H1 (cell line): ENCODE data around the gene MAPKAPK2. TPM values are rescaled to one million over a fixed set of nuclear protein-coding genes. Genes with fewer than 3 reads are reported as not detected.

Experiments
- CHD1 ChIP-seq: IDR thresholded peaks from 2 replicates; pipeline ENCODE4 v1.6.1; 2012; ENCODE audit warnings: low read depth, low read length, improper control_type of control experiment
- RAD21 ChIP-seq, 2 experiments: IDR thresholded peaks in 1 of 2; conservative IDR thresholded peaks in 1 of 2; 2 replicates each; pipeline ENCODE4 v1.6.1; 2011; ENCODE audit warnings: low read depth in 2 of 2, low read length in 2 of 2, improper control_type of control experiment in 1 of 2, inconsistent platforms in 1 of 2, mild to moderate bottlenecking in 1 of 2, moderate library complexity in 1 of 2
- polyA plus RNA-seq, 7 experiments: library from polyadenylated mRNA; depleted of rRNA in 3 of 7; stranded (reverse) in 5 of 7; unstranded in 2 of 7; fragments of >200 nt in 5 of 7; fragments of 200-250 nt in 2 of 7; gene quantifications; 1 replicate in 5 of 7; 2 replicates in 1 of 7; 4 replicates in 1 of 7; pipeline versions ENCODE4 v1.2.1 to v1.2.3, GENCODE V29; 2011 to 2013; ENCODE audit warnings: missing spikeins in 2 of 7, mixed read lengths in 2 of 7
- total RNA-seq: library from RNA; stranded (reverse); fragmentation: NEBNext Ultra II Directional; extraction: Animal tissue kit (Norgen Biotek cat#: 25700); gene quantifications from 2 replicates; pipeline ENCODE4 v1.2.1, GENCODE V29; 2021

MAPKAPK2 gene
- total and polyA plus RNA-seq, 2 of the 8 experiments (the other 6 are each of a cell fraction or from before 2014, with no cell fraction given), result 27.5 to 44.9 TPM

DNA sequence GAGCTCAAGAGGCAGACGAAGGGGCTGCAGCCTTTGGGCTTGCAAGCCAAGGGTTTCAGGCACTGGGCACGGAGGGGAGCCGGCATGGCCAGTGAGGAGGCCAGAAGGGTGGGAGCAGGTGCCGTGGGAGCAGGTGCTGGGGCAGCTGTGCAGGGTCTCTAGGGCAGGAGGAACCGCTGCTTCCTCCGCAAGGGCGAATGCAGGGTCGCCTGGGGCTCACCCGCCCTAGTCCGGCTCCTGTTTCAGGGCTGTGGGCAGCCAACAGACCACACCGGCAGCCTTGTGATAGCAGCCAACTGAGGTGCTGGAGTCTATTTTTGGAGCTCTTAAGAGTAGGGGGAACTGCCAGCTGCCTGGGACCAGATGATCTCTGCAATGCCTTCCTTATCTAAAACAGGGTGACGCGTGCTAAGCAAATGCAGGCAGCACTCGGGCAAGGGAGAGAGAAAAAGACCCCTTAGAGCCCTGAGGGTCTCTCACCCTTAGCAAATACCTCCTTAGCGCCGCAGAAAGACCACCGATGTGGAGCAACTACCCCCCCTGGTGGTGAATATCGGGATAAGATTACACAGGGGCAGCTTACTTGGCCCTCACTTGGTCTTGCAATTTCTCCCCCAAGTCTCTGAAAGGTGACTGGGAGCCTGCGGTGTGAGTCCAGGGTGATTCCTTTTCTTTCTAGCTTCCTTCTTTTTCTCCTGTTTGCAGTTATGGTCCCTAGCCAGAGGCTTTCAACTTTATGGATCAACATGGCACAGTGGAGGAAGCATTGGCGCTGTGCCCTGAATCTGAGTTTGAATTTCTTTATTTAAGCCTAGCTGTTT is 20.7 kb upstream of the MAPKAPK2 start (continued):
- no peak for TF ChIP-seq CHD1
- TF ChIP-seq RAD21 (IDR thresholded peaks at IDR 0.05 in 1 of 2, conservative IDR thresholded peaks at IDR 0.05 in 1 of 2; ENCODE audit: low read depth in 2 of 2, low read length in 2 of 2), result peak; percentile 88 to 94
- TF ChIP-seq, all 59 proteins: peak for 6
